ENCODE measurements around the gene KRT35. TPM values are rescaled to one million over a fixed set of nuclear protein-coding genes. Genes with fewer than 3 reads are reported as not detected.

KRT35 gene
- total RNA-seq, 2 experiments from 2014 or later, result not detected

GRCh38 chr17:41491476-41491875 lies 10.5 kb upstream of the KRT35 start:
- Histone ChIP-seq H3K27me3 (ENCODE audit: control insufficient read depth in 1 of 2, insufficient read depth in 2 of 2, low read length in 2 of 2) (no peaks in the 10 kb centered on the region), H3K36me3 (ENCODE audit: insufficient read depth, low read length) (no peaks in the 10 kb centered on the region), H3K4me3 (ENCODE audit: low read length) (no peak overlapping the region), H3K27ac (ENCODE audit: low read depth in 1 of 2, low read length in 2 of 2) (no peak overlapping the region), H3K9me3 (ENCODE audit: control insufficient read depth in 1 of 2, insufficient read depth in 1 of 2, low read length in 2 of 2) (no peaks in the 10 kb centered on the region), H3K4me1 (ENCODE audit: insufficient read depth, low read length) (peaks cover 25% of the 10 kb centered on the region)
- ATAC-seq (ENCODE audit: poor library complexity) (no peak), DNase-seq (no peak)
- no peaks in the 10 kb centered on the region for H3K36me3 Mint-ChIP-seq (ENCODE audit: low read depth)
- no peaks in the 10 kb centered on the region for H3K9me3 Mint-ChIP-seq
- H3K27me3 Mint-ChIP-seq, result no peaks in the 10 kb centered on the region
- no peak overlapping the region for H3K4me3 Mint-ChIP-seq
- CTCF ChIA-PET, result no interaction called here
- POLR2A ChIA-PET, result no interaction called here
- TF ChIP-seq CTCF (IDR thresholded peaks at IDR 0.05), result no peak
- intact Hi-C loops (cut with DNase I, micrococcal nuclease), result loop anchor here in 1 of 2 experiments (10.0 kb wide), 1 partner anchor 167 kb away; no protein-coding TSS in a partner anchor
- H3K27ac Mint-ChIP-seq, result no peak overlapping the region
- peaks cover 10% of the 10 kb centered on the region for H3K4me1 Mint-ChIP-seq (ENCODE audit: low read depth)

GRCh38 chr17:41490000-41490990 lies 9.3 kb upstream of the KRT35 start:
- no peak for ATAC-seq (ENCODE audit: poor library complexity)
- no peak overlapping the region for H3K4me3 ChIP-seq (ENCODE audit: low read length)

GRCh38 chr17:41489531-41489930 lies 8.6 kb upstream of the KRT35 start, which contains the start of gene KRT36:
KRT36 (minus strand) TSS chr17:41489910; CDS start chr17:41489864, 46 bp downstream.
- no peak for TF ChIP-seq CTCF (IDR thresholded peaks at IDR 0.05)
- peaks cover 7% of the 10 kb centered on the region for H3K4me1 Mint-ChIP-seq (ENCODE audit: low read depth)
- CTCF ChIA-PET, result no interaction called here
- no peaks in the 10 kb centered on the region for H3K9me3 ChIP-seq (ENCODE audit: control insufficient read depth in 1 of 2, insufficient read depth in 1 of 2, low read length in 2 of 2)
- POLR2A ChIA-PET, result no interaction called here
- no peaks in the 10 kb centered on the region for H3K27me3 Mint-ChIP-seq
- no peak within 1 kb of the TSS for H3K27ac Mint-ChIP-seq
- H3K36me3 ChIP-seq (ENCODE audit: insufficient read depth, low read length), result no peaks in the 10 kb centered on the region
- H3K9me3 Mint-ChIP-seq, result no peaks in the 10 kb centered on the region
- DNase-seq (no peak), ATAC-seq (ENCODE audit: poor library complexity) (no peak)
- H3K4me3 ChIP-seq (ENCODE audit: low read length), result no peak within 1 kb of the TSS
- H3K4me3 Mint-ChIP-seq, result no peak within 1 kb of the TSS
- H3K36me3 Mint-ChIP-seq (ENCODE audit: low read depth), result no peaks in the 10 kb centered on the region
- intact Hi-C loops (cut with DNase I, micrococcal nuclease), result no loop called here
- H3K27ac ChIP-seq (ENCODE audit: low read depth in 1 of 2, low read length in 2 of 2), result no peak within 1 kb of the TSS
- peaks cover 0 to 2% of the 10 kb centered on the region in 2 experiments for H3K27me3 ChIP-seq (ENCODE audit: control insufficient read depth in 1 of 2, insufficient read depth in 2 of 2, low read length in 2 of 2)
- peaks cover 23% of the 10 kb centered on the region for H3K4me1 ChIP-seq (ENCODE audit: insufficient read depth, low read length)

More at GRCh38 chr17:41490000-41490990, 9.3 kb upstream of the KRT35 start:
- peaks cover 7% of the 10 kb centered on the region for H3K4me1 Mint-ChIP-seq (ENCODE audit: low read depth)
- peak in 1 of 14 experiments; percentile 25 for DNase-seq
- no peaks in the 10 kb centered on the region for H3K36me3 ChIP-seq (ENCODE audit: insufficient read depth, low read length)
- H3K4me3 Mint-ChIP-seq, result no peak overlapping the region
- CTCF ChIA-PET, result no interaction called here
- H3K27ac ChIP-seq (ENCODE audit: low read depth in 1 of 2, low read length in 2 of 2), result no peak overlapping the region
- intact Hi-C loops (cut with DNase I, micrococcal nuclease), result loop anchor here in 1 of 2 experiments (10.0 kb wide), 1 partner anchor 165 kb away; no protein-coding TSS in a partner anchor
- H3K9me3 ChIP-seq (ENCODE audit: control insufficient read depth in 1 of 2, insufficient read depth in 1 of 2, low read length in 2 of 2), result no peaks in the 10 kb centered on the region
- H3K27me3 Mint-ChIP-seq, result no peaks in the 10 kb centered on the region
- H3K27ac Mint-ChIP-seq, result no peak overlapping the region
- peaks cover 0 to 2% of the 10 kb centered on the region in 2 experiments for H3K27me3 ChIP-seq (ENCODE audit: control insufficient read depth in 1 of 2, insufficient read depth in 2 of 2, low read length in 2 of 2)
- H3K9me3 Mint-ChIP-seq, result no peaks in the 10 kb centered on the region
- H3K36me3 Mint-ChIP-seq (ENCODE audit: low read depth), result no peaks in the 10 kb centered on the region
- TF ChIP-seq CTCF (IDR thresholded peaks at IDR 0.05), result no peak
- POLR2A ChIA-PET, result interaction anchor here (0.8 kb wide), 1 partner anchor 198 kb away, joined by 3 read pairs; no protein-coding TSS in a partner anchor
- H3K4me1 ChIP-seq (ENCODE audit: insufficient read depth, low read length), result peaks cover 23% of the 10 kb centered on the region

All from CD4-positive, alpha-beta T cell (primary cell).